NCI-H146 treated with DMSO at 0.1 percent for 48 hours (cell line): ENCODE measurements around the gene CIDEC.
A peak's percentile ranks its signal among the peaks of the same experiment; 100 is the strongest.

Source experiments
- DNase-seq: peaks from one replicate; lab custom pipeline; 2025; ENCODE audit not compliant: unreplicated experiment; lab: John Stamatoyannopoulos, UW

Gene CIDEC, protein sequence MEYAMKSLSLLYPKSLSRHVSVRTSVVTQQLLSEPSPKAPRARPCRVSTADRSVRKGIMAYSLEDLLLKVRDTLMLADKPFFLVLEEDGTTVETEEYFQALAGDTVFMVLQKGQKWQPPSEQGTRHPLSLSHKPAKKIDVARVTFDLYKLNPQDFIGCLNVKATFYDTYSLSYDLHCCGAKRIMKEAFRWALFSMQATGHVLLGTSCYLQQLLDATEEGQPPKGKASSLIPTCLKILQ

DNA sequence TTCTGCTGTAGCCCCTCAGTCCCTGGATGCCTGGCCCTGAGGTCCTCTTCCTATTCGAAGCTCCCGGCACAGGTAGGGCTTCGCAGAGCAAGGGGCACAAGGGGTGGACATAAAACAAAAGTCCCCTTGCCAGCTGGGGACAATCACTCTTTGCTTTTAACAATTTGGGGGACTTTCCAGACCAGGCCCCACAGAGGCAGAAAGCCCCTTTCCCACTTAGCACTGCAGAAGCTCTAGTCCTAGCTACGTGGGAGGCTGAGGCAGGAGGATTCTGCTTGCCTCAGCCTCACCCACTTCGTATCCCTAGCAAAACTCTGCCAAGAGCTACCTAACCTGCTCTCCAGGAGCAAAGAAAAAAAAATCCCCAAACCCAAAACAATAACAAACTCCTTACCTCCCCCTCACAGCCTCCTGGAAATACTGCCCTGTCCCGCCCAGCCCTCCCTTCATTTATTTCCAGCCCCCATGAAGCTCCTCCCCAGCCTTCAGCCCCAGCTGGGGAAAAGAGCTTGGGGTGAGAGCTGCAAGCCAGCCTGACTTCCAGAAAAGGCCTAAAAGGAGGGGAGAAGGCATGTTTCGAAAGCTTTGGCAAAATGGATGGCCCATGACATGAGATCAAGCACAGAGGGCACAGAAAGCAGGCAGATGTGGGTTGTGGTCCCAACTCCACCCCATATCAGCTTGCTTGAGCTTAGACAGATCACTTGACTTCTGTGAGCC lies at the start of gene CIDEC:
Gene CIDEC, minus strand, starts transcription at position 424 of the 720 bp plus-strand sequence. CDS start 1,767 bp downstream, outside the sequence.
- no peak for DNase-seq

DNA sequence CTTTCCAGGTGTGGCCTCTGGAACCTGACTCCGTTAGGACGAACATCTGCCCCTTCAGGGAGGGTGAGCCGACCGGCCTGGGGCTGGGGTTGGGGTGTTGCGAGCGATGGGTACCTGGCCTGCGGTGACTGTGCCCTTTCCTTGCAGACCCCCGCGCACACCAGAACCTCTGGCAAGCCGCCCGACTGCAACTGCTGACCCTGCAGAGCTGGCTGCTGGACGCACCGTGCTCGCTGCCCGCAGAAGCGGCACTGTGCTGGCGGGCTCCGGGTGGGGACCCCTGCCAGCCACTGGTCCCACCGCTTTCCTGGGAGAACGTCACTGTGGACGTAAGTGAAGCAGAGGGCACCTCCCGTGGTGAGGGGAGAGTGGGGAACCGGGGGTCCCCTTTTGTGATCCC lies 48.1 kb upstream of the CIDEC start:
- DNase-seq: no peak

DNA sequence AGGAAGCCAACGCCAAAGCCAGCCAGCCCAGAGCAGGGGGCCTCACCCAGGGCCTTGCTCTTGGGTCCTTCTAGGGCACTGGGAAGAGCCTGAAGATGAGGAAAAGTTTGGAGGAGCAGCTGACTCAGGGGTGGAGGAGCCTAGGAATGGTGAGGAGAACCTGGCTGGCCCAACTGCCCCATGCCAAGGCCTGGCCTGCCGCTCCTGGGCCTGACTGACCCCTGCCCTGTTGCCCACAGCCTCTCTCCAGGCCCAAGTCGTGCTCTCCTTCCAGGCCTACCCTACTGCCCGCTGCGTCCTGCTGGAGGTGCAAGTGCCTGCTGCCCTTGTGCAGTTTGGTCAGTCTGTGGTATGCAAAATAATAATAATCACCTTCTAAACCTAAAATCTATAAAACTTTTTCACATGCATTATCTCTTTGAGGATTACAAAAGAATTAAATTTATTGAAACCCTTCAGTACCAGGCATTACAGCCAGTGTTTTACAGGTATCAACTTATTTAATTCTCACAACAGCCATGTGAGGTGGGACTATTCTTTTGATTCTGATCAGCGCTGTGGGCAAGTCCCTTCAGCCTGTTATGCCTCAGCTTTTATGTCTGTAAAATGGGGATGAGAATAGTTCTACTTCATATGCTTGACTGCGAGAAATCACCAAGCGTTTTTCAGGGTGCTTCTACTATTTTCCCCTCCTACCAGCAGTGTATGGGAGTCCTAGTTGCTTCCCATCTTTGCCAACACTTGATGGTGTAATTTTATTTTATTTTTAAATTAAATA lies 38.4 kb upstream of the CIDEC start:
- DNase-seq: no peak

DNA sequence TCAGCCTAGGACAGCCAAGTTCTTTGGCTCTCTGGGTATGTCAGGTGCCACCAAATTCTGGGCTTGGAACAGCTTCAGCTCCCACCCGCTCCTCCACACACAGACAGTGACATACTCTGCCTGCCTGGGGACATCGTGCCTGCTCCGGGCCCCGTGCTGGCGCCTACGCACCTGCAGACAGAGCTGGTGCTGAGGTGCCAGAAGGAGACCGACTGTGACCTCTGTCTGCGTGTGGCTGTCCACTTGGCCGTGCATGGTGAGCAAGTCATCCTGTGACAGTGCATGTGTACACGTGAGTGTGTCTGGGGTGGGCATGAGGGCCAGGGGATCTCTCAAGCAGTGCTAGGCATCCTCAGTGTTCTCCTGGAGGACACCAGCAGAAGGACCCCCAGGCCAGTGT lies 37.8 kb upstream of the CIDEC start:
- DNase-seq: no peak

DNA sequence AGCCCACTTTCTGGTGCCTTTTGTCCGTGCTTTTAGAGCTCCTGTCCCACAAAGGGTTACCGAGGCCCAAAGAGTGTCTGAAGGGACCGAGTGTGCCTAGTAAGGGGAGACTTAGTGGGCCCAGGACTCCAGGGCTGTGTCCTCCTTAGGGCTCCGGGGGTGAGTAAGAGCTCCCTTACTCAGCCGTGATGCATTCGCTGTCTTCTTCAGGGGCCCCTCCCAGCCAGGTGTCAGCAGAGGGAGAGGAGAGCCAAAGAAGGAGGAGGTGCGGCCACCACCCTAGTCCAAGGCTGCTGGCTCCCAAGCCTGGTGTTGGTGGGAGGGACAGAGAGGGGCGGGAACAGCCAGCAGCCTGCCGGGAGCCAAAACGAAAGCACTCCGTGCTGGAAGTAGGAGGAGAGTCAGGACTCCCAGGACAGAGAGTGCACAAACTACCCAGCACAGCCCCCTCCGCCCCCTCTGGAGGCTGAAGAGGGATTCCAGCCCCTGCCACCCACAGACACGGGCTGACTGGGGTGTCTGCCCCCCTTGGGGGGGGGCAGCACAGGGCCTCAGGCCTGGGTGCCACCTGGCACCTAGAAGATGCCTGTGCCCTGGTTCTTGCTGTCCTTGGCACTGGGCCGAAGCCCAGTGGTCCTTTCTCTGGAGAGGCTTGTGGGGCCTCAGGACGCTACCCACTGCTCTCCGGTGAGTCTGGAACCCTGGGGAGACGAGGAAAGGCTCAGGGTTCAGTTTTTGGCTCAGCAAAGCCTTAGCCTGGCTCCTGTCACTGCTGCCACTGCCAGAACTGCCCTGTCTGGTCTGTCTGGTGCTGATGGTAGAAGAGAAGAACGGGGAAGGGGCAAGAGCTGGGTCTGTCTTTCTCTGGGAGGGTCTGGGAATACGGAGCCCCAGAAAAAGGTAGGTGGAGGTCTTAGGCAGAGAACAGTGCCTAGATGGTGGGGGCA lies 37.0 kb upstream of the CIDEC start, which contains the start of gene IL17RC:
Gene IL17RC, plus strand, starts transcription at position 365 of the 947 bp plus-strand sequence. Its CDS starts 218 bp downstream, at position 583.
- peak; percentile 63 for DNase-seq

DNA sequence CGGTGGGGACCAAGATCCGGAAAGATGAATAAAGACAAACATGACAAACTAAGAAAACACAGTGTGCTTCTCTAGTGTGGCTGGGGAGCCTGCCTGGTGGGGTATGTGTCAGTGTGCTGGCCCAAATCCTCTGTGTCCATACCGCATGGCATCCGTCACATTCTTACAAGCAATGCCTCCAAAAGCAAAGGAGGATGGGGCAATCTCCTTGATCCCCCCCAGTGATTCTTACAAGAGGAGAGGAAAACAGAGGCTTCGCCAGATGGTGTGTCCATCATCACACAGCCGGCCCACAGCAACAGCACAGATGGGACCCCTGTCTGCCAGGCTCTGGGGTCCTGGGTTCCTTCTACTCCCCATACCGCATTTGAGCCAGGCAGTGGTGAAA lies 36.3 kb upstream of the CIDEC start:
- DNase-seq: no peak

DNA sequence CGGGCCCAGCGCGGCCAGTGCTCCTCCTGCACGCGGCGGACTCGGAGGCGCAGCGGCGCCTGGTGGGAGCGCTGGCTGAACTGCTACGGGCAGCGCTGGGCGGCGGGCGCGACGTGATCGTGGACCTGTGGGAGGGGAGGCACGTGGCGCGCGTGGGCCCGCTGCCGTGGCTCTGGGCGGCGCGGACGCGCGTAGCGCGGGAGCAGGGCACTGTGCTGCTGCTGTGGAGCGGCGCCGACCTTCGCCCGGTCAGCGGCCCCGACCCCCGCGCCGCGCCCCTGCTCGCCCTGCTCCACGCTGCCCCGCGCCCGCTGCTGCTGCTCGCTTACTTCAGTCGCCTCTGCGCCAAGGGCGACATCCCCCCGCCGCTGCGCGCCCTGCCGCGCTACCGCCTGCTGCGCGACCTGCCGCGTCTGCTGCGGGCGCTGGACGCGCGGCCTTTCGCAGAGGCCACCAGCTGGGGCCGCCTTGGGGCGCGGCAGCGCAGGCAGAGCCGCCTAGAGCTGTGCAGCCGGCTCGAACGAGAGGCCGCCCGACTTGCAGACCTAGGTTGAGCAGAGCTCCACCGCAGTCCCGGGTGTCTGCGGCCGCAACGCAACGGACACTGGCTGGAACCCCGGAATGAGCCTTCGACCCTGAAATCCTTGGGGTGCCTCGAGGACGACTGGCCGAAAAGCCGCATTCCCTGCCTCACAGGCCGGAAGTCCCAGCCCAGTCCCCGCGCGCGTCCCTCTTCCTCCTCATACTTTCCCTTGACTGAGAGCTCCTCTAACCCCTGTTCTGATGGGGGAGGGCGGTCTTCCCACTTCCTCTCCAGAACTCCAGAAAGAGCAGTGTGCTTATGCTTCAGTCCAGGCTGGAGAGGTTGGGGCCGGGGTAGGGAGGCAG lies 35.4 kb upstream of the CIDEC start:
- peak; percentile 31 for DNase-seq

DNA sequence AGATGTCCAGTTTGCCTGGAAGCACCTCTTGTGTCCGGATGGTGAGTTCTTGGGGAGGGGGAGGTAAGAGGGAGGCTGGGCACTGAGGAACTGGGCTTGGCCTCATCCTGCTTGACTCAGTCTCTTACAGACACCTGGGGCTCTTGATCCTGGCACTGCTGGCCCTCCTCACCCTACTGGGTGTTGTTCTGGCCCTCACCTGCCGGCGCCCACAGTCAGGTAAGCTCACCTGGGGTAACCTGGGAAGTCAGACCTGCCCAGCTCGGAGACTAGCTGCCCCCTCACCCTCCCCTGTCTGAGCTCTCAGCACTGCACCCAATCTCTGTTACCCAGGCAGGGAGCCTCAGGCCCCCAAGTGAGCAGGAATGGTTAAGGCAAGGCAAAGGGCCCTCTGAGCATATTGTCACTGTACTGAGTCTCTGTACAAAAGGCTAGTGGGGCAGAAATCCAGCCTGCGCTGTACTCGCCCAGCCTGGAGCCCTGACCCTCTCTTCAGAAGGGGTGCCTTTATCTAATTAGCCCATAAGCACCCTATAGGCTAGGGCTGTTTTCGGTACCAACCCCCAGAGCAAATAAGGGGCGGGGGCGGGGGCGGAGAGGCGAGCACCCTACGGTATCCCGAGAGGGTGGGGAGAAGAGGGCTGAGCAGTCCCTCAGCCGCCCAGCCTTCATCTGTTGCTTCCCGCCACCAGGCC lies 34.7 kb upstream of the CIDEC start:
- peak; percentile 3 for DNase-seq

DNA sequence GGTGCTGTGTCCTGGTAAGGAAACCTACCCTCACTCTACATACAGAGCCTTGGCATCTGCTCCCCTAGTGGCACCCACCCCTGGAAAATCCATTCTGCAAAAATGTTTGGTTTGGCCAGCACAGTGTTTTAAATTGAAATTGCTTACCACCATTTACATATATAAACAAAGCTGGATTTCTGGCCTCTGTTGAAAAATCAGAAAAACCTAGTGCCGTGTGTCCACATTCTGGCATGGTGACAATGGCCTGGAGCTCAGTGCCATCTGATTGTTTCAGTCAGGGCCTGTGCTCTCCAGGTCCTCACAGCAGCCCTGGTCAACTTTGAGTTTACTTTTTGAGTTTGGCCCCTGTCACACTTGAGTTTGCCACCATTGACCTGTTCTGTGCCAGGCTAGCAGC lies 34.0 kb upstream of the CIDEC start:
- no peak for DNase-seq

DNA sequence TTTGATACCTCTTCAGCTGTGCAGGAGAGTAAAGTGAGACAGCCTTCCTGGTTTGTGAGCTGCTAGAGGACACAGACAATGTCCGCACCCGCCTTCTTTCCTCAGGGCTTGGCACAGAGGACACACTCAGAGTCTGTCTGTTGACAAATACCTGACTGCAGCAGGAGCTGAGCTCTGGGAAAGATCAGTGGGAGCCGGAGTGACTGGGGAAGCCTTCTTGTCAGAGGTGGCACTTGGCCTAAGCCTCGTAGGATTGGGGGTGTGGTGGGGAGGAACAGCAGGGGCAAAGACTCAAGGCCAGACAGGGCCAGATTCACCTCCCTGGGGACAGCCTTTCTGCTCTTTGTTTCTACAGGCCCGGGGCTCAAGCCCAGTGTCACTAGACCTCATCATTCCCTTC lies 33.5 kb upstream of the CIDEC start:
- DNase-seq: no peak

DNA sequence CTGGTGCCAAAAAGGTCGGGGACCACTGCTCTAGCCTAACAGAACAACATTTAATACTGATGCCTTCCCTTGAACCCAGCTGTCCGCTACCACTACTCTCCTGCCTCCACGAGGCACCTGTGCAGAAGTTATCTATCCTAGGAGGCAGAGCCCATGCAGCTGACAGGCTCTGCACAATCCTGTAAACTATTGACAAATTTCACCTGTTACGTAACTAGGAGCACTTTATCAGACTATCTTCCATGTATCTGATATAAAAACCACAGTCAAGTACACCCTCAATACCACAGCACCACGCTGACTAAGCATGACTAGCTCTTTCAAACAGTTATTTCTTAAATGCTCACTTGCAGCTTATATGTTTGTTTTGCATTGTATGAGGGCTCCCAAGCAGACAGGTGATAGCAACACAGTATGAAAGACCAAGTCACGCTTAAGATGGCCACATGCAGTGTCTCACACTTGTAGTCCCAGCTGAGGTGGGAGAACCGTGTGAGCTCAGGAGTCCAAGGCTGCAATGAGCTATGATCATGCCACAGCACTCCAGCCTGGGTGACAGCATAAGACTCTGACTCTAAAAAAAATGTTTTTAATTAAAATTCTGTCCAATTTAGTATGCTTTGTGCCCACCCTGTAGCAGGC lies 32.4 kb upstream of the CIDEC start:
- DNase-seq: no peak

DNA sequence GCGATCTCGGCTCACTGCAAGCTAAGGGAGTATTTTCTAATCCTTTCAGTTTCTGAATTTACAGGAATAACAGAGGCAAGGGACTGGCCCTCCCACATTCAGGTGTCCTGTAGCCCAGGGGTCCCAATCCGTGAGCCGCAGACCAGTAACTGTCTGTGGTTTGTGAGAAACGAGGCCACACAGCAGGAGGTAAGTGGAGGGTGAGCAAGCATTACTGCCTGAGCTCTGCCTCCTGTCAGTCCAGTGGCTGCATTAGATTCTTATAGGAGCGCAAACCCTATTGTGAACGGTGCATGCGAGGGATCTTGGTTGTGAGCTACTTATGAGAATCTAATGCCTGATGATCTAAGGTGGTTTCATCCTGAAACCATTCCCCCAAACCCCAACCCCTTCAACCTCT lies 31.8 kb upstream of the CIDEC start:
- no peak for DNase-seq

DNA sequence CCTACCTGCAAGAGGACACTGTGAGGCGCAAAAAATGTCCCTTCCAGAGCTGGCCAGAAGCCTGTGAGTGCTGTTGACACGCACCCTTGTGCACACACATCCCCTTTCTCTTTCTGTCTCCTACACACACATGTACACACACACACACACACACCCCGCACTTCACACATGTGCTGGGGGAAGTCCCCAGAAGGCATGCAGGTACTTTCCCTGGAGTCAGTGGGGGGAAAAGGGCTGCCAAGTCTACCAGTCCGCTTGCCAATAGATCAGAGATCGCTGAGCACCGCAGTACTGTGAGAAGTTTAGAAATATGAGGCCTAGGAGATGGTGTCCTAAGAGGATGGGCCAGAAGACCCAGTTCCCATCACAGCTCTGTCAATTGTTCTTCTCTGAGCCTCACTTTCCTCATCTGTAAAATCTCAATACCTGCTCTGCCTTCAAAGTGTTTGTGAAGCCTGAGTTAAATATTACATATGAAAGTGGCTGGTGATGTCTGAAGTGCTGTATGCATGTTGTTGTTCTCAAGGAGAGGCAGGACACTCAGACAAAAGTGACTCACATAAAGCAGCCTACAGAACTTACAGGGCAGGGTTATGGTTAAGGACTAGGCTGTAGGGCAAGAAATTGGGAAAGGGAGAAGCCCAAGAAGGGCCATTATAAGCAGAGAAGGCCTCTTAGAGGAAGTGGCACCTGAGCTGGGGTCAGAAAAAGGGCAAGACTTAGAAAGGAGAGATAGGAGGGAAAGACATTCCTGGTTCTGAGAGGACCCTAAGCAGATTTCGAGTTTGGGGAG lies 29.4 kb upstream of the CIDEC start:
- no peak for DNase-seq

DNA sequence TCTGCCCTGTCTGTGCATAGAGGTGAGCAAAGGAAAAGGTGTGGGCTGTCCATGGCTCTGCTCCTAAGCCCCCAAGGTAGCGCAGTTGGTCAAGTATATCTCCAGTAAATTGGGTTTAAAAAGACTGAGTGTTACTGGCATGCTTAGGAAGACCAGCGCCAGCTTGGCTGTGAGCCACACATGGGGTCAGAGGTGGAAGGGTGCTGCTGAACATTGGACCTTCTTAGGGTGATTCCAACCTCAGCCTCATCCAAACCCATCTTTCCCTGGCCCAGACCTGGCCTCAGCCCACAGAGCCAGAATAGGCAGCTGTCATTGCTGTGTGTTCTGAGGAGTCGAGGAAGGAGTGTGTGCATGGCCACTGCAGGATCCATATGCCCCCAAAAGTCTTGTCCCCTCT lies 28.2 kb upstream of the CIDEC start:
- DNase-seq: no peak

DNA sequence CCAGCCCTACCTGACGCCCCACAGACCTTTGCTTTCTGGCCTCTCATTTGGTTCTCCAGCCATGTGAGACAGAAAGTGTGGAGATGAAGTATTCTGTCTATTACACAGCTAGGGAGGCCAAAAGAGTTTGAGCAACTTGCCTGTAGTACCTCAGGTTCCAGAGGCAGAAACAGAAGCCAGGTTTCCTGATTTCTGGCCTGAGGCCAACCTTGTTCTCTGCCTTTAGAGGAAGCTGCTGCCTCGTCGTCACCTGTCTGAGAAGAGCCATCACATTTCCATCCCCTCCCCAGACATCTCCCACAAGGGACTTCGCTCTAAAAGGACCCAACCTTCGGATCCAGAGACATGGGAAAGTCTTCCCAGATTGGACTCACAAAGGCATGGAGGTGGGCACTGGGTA lies 26.4 kb upstream of the CIDEC start:
- DNase-seq: no peak

DNA sequence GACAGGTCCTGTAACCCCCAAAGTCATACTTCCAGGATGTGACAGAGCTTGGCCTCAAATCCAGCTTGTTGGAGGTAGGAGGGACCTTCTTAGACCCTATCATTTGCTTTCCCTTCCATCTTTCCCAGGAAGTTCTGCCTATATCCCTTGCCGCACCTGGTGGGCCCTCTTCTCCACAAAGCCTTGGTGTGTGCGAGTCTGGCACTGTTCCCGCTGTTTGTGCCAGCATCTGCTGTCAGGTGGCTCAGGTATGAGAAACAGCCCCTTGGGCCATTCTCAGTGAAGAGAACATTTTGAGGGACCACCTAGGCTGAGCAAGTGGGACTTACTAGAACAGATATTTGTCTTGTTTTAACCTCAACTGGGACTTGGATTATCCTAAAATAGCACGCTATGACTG lies 23.9 kb upstream of the CIDEC start:
- no peak for DNase-seq

DNA sequence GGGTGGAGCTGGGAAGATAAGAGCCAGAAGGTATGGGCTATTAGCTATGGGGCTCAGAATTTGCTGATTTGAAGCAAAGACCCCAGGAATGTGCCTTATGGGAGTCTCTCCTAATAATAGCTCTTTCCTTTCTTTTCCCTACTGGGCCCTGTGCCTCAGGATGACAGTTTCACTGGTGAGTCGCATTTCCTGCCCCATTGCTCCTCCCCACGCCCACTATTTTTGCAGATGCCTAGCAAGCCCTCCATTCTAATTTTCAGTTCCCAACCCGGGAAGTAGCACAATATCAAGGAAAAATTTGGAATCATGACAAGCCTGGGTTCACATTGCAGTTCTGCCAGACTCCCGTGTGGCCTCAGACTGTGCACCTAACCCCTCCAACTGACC lies 23.2 kb upstream of the CIDEC start:
- DNase-seq: no peak
